LNCAP (cell line): ENCODE data around the gene IL36G.

Experiments used
- TF ChIP-seq, protein P1 (sequence below): fragments of 450-650 bp; IDR thresholded peaks from 2 replicates; pipeline ENCODE4 v1.5.1; 2017; ENCODE audit warnings: mild to moderate bottlenecking

The IL36G gene

DNA sequence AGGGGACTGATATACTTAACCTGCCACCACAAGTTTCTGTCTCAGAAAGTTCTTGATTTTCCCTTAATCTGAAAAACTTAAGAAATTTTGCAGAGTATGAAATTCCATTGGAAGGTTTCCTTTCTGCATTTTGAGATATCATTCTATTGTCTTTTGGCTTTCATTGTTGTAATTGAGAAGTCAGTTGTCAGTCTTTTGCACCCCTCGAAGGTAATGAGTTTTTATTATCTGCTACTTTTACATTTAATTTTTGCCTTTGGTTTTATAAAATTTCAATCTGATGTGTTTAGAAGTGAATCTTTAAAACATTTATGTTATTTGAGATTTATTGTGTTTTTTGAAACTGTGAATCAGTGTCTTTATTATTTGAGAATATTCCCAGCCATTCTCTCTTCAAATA, 22.6 kb downstream of the IL36G start:
- TF ChIP-seq, protein P1, sequence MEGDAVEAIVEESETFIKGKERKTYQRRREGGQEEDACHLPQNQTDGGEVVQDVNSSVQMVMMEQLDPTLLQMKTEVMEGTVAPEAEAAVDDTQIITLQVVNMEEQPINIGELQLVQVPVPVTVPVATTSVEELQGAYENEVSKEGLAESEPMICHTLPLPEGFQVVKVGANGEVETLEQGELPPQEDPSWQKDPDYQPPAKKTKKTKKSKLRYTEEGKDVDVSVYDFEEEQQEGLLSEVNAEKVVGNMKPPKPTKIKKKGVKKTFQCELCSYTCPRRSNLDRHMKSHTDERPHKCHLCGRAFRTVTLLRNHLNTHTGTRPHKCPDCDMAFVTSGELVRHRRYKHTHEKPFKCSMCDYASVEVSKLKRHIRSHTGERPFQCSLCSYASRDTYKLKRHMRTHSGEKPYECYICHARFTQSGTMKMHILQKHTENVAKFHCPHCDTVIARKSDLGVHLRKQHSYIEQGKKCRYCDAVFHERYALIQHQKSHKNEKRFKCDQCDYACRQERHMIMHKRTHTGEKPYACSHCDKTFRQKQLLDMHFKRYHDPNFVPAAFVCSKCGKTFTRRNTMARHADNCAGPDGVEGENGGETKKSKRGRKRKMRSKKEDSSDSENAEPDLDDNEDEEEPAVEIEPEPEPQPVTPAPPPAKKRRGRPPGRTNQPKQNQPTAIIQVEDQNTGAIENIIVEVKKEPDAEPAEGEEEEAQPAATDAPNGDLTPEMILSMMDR: no peak

DNA sequence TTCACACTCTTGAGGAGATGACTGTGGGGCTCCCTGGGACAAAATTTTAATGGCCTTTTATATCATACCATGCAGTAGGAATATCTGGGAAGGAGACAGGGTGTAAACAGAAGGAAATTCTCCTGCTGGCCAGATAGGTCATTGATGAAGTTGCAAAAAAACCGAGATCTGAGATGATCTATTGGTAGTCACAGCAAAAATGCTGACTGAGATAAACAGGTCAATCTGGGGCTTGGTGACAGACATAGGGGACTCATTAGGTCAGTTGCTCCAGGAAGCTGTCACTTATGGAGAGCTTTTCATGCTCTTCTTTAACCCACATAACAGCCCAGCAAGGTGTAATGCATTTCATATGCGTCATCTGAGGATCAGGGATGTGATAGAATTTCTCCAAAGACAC, 24.9 kb downstream of the IL36G start:
- TF ChIP-seq, protein P1: no peak

DNA sequence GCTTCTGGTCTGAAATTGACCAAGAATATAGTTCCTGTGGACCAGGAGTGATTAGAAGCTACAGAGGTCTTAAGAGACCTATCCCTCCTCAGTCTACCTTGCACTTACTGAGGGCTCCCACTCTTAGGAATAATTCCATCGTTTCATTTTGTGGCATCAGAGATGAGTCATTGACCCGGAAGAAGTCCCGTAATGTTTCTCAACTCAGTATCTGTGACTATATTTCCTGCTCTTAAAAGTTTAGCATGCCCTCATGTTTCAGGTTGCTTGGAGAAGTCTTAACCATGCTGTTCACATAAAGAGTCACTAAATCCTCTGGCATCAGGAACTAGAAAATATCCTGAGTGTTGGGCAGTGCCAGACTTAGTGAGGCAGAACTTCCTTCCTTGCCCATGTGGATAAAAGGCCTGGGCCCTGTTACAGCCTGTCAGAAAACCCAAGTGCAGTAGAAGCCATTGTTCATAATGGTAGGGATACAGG, 27.3 kb downstream of the IL36G start, which contains the start of gene IL36A:
IL36A (plus strand) TSS at position 430 of the 480 bp plus-strand sequence. CDS start 413 bp downstream, outside the sequence.
- TF ChIP-seq, protein P1: no peak

DNA sequence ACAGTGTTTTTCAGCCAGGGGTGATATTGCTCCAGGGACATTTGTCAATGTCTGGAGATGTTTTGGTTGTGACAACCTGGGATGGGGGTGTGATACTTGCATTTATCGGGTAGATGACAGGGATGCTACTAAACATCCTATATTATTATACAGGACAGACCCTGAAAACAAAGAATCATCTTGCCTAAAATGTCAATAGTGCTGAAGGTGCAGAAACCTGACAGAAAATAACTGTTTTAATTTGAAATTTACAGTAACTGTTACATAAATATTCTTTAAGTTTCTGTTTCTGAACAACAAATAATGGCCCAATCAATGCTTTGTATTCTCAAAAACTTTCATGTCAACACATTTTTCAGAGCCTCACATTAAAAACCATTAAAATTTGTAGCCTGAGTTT, 29.4 kb downstream of the IL36G start:
- TF ChIP-seq, protein P1: no peak

DNA sequence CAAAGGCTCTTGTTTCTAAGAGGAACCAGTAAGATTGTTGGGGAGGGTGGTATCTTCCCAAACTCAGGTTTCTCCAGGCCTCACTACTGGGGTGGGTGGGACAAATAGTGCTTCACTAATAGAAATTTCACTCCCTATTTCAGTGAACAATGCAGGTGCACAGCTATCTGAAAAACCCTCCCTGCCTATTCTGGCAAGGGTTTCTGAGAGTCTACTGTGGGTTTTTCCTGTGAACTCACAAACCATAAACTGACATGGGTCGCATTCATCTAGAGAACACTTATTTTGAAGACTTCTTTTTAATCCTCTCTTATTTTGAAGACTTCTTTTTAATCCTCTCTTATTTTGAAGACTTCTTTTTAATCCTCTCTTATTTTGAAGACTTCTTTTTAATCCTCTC, 31.8 kb downstream of the IL36G start:
- TF ChIP-seq, protein P1: no peak

DNA sequence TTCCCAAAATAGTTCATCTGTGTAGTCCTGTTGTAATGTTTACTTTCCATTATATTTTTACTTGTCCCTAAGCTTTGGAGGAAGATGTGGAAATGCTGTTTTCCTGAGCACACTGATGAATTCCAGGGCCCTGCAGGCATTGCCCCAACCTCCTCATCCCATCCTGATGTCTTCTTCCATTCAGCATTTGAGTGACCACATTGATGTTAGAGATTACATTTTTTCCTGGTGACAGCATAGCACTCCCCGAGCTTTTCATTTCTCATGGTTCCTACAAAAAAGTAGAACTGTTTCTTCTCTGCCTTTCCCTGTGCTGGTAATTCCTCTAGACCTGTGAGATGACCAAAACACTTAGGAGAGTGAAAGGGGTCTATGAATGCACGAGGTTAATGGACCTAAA, 32.3 kb downstream of the IL36G start:
- TF ChIP-seq, protein P1: no peak

DNA sequence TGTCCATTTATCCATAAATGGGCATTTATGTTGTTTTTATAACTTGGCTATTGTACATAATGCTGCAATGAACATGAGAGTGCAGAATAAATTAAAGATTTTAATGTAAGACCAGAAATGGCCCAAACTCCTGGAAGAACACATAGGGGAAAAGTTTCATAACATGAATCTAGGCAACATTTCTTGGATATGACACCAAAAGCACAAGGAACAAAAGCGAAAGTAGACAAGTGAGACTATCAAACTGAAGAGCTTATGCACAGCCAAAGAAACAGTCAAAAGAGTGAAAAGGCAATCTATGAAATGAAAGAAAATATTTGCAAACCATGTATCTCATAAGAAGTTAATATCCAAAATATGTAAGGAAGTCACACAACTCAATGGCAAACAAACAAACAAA, 33.3 kb downstream of the IL36G start:
- TF ChIP-seq, protein P1: no peak
